ENCODE data around the gene NSUN5.
"Not testable (repeated sequence)": the region's sequence is repeated elsewhere in the genome, so short reads cannot be mapped to it uniquely, and the experiment has no call there.

The NSUN5 gene

GRCh38 chr7:73277210-73277609, 31.4 kb downstream of the NSUN5 start:
- DNase-seq (ENCODE audit: low read depth): not testable (repeated sequence)

GRCh38 chr7:73267813-73268212, 40.8 kb downstream of the NSUN5 start:
- DNase-seq (ENCODE audit: low read depth): not testable (repeated sequence)

- DNase-seq (ENCODE audit: low read depth): not testable (repeated sequence)
Measured at GRCh38 chr7:73266719-73267368, 41.8 kb downstream of the NSUN5 start.

GRCh38 chr7:73262416-73262815, 46.2 kb downstream of the NSUN5 start:
- DNase-seq (ENCODE audit: low read depth): not testable (repeated sequence)

Measured in stimulated activated CD8-positive, alpha-beta memory T cell treated with anti-CD3 and anti-CD28 coated beads, Interleukin-15, amount 100 ng/mL, for 1 hour (primary cell).